Iris pigment epithelial cell (primary cell): ENCODE results near the gene KIFC1.

Source experiments
- DNase-seq: peaks from one replicate; pipeline ENCODE4 v3.0.0-alpha.2; 2011; ENCODE audit warnings: low read depth

Gene KIFC1

DNA sequence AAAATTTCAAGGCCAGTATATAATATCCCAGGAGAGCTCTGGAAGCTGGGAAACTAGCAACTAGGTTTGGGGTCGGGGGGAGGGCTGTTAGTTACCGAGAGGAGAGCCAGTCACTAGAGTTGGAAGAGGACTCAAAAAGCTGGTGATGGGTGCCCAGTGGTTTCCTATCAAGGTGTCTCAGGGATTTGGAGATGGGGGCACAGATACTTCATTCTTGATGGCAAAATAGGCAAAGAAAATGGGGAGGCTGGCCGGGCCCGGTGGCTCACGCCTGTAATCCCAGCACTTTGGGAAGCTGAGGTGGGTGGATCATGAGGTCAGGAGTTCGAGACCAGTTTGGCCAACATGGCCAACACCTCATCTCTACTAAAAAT, 20.0 kb downstream of the KIFC1 start:
- no peak for DNase-seq

DNA sequence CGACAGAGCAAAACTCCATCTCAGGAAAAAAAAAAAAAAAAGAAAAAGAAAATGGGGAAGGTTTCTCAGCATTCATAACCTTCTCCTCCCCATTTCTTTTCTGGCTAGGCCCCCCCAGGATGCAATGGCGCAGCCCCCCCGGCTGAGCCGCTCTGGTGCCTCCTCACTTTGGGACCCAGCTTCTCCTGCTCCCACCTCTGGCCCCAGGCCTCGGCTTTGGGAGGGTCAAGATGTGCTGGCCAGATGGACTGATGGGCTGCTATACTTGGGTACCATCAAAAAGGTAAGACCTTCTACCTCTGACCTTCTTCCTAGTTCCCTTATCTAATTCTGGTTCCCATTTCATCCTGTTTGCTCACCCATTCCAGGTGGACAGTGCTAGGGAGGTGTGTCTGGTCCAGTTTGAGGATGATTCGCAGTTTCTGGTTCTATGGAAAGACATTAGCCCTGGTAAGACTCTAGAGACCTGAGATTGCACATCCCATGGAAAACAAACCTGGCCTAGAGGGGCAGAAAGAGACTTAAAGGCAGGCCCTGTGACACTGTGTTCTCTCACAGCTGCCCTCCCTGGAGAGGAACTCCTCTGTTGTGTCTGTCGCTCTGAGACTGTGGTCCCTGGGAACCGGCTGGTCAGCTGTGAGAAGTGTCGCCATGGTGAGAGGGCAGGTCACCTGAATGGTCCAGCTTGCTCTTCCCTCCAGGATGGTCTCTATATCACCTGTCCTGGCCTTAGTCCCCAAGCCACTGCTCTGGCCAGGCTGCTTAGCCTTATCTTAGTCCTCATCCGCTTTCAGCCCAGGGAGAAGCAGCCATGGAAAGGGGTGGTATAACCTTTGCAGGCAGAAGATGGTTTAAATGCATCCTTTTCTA, 20.8 kb downstream of the KIFC1 start:
- DNase-seq, result no peak

DNA sequence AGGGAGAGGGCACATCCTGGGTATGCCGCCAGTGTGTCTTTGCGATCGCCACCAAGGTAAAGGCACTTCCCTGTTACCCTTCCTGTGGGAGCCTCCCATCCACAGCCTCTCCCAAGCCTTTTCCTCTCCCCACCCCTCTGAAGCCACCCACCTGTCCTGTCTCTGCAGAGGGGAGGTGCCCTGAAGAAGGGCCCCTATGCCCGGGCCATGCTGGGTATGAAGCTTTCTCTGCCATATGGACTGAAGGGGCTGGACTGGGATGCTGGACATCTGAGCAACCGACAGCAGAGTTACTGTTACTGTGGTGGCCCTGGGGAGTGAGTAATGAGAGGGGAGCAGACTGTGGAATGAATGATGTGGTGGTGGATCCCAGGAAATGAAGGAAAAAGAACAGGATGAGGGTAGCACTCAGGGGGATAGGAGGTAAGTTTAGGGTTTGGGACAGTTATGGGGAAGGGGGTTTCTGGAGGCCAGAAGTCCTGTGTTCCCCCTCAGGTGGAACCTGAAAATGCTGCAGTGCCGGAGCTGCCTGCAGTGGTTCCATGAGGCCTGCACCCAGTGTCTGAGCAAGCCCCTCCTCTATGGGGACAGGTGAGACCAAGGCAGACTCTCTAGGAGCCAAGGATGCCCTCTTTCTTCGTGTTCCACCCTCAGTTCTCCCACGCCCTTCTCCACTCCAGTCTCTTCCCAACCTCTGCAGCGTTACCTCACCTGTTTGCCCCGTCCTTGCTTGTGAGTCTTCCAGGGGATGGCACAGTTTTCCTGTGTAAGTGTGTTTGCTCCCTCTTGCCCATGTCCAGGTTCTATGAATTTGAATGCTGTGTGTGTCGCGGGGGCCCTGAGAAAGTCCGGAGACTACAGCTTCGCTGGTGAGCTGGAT, 21.9 kb downstream of the KIFC1 start:
- DNase-seq, result no peak

DNA sequence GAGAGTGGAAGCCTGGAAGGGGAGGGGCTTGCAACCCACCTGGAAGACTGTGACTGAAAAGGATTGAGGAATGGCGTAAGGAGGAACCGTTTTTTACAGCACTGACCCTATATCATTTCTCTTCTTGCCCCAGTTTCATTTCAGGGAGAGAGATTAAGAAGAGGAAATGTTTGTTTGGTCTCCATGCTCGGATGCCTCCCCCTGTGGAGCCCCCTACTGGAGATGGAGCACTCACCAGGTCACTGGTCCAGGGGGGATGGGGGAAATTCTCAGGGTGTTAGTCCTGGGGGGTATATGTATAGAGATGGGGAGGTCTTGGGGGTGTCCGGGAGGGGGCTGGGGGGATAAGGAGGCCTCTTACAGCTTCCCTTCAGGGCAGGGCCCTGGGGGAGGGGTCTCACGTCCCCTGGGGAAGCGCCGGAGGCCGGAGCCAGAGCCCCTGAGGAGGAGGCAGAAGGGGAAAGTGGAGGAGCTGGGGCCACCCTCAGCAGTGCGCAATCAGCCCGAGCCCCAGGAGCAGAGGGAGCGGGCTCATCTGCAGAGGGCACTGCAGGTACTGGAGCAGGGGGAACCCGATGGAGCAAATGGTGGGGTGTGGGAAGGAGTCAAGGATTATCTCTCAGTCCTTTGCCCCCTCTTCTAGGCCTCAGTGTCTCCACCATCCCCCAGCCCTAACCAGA, 23.1 kb downstream of the KIFC1 start:
- DNase-seq, result peak; percentile 23

DNA sequence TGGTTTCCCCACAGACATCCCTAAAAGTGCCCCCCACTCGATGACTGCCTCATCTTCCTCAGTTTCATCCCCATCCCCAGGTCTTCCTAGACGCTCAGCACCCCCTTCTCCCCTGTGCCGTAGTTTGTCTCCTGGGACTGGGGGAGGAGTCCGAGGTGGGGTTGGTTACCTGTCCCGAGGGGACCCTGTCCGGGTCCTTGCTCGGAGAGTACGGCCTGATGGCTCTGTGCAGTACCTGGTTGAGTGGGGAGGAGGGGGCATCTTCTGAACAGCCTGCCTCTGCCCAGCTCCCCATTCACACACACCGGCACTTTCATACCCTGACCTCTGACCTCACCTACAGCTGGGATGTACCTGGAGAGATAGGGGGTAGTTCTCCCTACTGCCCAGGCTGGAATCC, 24.2 kb downstream of the KIFC1 start:
- no peak for DNase-seq

DNA sequence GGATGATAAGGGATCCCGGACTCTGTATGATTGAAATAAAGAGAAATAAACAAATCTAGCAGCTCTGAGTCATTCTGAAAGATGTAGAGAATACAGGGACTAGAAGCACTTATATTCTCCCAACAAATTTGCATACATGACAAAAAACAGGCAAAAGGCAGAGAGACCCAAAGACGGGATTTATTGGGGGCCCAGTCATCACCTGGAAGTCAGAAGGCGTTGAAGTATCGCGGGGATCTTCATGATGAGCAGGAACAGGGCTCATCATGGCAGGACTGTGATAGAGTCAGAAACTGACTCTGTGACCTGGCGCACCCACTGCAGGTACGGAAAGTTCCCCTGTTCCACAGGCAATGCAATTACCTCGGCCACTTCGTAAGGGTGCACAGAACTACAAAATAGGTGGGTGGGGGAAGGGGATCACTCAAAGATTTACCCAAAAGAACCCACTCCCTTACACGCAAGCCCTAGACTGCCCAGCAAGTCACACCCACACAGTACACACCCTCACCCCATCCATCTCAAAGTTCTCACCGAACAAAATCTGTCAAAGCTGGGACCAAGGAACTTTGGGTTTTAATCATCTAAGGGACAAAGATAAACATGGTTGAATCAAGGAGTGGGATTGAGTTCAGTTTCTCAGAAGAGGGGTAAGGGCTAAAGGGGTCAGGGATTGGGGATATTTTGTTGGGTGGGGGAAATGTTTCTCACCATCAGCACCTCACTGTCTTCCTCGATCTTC, 24.9 kb downstream of the KIFC1 start:
- peak; percentile 42 for DNase-seq

DNA sequence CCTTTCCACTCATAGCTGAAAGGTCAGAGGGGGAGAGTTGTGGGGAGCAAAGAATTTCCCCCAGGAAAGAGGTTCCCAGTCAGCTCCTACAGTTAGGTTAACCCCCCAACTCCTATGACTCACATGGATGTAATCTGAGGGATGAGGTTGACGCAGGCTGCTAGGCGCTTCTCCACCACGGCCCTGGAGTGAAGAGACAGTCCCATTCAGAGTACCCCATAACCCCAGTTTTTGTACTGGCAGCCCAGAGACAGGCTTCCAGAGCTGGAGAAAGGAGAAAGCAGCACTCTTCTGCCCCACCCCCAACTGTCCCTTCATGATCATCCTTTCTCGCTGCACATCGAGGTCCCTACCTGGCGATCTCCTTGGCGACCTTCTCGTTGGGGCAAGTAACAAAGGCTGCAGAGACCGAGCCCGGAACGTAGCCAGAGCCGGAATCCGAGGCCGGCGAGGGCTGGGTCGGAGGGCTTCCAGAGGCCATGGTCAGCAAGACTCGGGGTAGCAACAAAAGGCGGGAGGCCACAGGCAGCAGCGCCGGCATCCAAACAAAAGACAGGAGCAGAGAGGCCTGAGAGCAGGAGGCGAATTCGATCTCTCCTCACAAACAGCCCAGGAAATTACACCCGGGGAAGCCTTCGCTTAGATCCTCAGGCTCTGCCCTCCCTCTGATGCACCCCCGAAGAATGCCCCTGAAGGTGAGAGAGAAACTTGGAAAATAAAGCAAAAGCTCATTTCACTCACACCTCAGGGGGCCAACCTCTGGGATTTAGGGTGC, 25.7 kb downstream of the KIFC1 start:
- peak; percentile 92 for DNase-seq

DNA sequence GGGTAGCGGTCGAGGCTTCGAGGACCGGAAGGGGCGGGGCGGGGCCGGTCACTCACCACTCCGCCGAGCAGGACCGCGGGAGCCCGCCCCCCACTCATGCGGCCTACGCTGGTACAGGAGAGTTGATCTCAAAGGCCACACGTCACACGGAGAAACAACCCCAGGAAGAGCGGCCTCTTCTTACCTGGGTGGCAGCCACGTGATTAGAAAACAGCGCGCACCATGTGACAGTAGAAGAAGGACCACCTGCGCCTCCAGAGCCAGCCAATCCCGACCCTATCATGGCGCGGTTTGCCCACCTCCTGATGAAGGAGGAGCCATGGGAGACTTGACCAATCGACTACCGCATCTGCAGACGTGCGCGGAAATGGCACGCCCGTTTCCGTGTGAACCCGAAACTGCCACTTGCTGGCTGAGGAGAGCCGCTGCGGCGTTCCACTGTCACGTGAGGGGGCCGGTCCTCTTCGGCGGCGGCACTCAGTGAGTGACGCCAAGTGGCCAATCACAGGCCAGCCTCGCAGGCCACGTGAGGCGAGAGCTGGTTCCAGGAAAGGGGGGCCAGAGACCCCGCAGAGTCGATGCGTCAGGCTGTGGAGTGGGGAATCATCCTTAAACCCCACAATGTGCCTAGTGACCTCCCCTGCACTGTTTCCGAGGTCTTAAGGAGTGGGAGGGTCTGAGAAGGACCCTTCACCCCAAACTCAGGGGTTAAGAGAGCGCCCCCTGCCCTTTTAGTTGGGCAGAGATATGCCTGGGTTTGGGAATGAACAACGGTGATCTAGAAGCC, 26.5 kb downstream of the KIFC1 start, which contains the start of gene CUTA:
CUTA (minus strand) TSS at position 205 of the 787 bp plus-strand sequence; CDS start at position 98, 107 bp downstream.
- DNase-seq, result peak; percentile 100

DNA sequence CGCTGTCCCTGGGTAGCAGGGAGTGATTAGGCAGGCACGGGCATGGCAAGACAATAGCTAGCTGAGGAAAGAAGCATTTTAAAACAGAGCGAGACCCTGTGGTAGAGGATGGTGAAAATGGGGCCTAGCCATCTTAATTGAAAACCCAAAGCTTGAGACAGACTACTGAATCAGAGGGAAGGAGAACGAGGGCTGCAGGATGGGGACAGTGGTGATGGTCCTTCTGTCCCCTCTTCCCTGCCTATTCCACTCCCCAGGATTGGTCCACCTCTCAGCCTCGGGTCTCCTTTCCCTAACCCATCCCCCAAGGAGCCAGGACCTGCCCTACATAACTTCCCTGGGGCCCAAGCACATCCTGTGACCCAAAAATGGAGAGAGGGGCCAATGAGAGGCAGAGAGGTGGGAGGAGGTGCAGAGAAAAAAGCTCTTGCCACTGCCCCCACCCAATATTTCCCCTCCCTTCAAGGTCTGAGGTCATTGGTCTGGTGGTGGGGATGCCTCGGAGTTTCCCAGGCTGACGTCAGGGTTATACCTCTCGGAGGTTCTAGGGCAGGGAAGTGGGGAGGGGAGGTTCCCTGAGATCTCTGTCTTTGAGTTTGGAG, 27.2 kb downstream of the KIFC1 start:
- peak; percentile 59 for DNase-seq

DNA sequence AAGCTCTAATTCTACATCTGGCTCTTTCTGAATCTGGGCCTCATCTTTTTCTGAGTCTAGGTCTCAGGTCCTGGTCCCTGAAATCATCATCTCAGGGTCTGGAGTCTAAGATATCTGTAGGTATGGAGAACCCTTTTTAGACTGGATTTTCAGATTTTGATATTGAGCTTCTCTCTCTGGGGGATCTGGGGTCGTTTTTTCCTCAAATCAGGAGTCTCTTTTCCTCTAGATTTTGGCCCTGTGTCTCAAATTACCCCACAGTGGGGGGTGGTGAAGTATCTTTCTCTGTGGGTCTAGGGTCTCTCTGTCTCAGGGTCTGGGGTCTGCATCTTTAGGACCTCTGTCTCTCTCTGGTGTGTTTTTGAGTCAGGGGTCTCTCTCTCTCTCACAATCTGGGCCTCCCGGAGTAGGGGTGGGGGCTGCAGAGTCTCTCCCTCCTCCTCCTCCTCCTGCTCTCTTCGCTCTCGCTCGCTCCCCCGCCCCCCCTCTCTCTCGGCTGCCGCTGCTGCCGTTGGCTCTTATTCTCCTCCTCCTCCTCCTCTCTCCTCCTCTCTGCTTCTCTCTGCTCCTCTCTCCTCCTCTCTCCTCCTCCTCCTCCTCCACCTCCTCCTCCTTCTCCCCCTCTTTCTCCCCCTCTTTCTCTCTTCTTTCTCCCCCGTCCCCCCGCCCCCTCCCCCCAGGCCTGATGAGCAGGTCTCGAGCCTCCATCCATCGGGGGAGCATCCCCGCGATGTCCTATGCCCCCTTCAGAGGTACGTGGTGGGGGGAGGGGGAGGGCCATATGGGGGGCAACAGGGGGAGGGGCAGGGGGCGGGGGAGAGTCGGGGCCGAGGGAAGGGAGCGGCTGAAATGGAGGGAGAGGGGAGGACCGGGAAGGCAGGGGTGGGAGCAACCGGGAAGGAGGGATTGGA, 28.2 kb downstream of the KIFC1 start, which contains the start of gene SYNGAP1:
SYNGAP1 (plus strand) TSS at position 486 of the 911 bp plus-strand sequence; CDS start at position 686, 200 bp downstream.
- DNase-seq, result peak; percentile 58

DNA sequence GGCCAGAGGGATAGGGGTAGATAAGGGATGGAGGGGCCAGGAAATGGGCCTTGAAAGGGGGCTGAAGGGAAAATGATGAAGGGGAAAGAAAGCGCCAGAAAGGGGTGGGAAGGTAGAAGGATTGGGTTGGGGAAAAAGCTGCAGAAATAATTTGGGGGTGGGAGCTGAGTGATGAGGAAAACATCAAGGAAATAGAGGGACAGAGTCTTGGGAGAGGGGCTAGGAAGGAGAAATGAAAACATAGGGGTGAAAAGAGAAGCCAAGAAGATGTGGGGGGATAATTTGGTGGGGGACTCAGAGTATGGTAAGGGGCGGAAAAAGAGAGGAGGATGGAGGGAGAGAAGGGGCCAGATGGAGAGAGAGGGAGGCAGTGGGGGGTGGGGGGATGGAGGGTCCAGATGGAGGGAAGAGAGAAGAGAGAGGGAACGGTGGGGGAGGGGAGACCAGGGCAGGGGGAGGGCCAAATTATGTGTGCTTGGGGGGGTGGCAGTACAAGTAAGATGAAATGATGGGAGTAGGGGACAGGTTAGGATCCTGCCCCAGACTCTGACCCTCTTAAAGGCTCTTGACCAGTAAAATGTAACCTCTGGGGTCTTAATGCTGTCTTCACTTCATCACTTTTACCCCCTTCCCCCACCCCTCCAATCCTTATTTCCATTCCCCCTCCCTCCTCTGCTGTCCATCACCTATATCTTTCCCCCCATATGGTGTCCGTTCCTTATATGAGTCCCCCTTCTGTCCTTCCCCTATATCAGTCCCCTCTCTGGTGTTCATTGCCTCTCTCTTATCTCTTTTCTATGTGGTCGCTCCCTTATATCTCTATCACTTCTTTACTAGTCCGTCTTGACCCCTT, 29.1 kb downstream of the KIFC1 start:
- no peak for DNase-seq

DNA sequence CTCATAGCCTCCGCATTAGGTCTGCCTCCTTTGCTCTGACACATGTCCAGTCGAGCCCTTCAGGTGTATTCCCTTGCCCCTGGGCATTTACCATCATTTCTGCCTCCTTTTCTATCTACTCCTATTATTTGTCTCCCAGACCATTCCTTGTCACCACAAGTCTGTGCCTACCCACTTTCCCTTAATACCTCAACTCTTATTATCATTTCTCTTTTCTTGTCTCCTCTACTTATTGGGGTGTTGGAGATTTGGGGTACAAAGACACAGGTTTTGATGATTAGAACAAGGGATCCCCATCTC, 29.7 kb downstream of the KIFC1 start:
- no peak for DNase-seq

DNA sequence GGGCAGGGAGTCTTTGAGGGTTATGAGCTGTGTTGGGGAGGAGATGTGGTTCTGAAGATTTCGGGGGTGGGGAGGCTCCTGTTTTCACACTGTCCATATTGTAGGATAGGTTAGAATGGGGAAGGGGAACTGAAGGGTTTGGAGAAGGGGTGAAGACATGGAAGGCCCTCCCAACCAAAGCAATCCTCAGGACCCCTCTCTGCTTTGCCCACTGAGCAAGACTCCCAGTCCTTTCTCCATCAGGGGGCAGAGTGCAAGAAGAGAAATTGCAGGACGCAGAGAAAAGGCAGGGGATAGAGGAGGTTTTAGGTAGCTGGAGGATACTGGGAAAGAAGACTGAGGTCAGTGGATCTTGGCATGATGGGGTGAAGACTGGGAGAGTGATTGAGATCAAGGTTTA, 32.2 kb downstream of the KIFC1 start:
- DNase-seq, result no peak

DNA sequence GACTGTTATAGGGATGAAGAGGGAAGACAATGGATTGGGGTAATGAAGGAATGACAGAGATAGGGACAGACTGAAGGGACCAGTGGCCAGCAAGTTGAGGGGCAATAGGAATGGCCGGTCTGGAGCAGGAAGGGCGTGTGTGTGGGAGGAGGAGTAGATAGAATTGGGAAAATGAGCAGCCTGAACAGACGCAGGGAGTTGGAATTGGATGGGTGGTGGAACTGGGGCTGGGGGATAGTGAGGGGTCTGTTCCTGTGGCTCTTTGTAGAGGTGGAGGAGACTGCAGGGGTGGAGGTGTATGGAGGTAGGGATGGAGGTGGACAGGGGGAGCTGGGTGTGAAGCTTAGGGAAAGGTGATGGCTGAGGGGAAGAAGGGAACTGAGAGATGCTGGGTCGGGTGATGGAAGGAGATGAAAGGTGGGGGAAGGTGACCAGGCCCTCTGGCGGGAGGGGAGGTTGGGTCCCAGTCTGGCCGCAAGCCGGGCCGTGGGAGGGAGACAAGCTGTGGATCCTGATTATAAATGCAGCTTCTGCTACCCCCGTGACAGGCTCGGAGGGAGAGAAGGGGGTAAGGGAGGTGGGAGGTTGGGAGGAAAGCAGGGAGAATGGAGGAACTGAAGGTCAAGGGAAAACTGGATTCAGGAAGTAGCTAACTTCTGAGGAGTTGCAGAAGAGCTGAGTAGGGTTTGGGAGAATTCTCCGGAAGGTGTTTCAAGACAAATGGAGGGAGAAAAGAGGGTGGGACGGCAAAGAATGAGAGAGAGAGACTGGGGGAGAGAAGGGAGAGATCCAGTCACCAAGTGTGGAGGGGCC, 33.4 kb downstream of the KIFC1 start:
- no peak for DNase-seq

DNA sequence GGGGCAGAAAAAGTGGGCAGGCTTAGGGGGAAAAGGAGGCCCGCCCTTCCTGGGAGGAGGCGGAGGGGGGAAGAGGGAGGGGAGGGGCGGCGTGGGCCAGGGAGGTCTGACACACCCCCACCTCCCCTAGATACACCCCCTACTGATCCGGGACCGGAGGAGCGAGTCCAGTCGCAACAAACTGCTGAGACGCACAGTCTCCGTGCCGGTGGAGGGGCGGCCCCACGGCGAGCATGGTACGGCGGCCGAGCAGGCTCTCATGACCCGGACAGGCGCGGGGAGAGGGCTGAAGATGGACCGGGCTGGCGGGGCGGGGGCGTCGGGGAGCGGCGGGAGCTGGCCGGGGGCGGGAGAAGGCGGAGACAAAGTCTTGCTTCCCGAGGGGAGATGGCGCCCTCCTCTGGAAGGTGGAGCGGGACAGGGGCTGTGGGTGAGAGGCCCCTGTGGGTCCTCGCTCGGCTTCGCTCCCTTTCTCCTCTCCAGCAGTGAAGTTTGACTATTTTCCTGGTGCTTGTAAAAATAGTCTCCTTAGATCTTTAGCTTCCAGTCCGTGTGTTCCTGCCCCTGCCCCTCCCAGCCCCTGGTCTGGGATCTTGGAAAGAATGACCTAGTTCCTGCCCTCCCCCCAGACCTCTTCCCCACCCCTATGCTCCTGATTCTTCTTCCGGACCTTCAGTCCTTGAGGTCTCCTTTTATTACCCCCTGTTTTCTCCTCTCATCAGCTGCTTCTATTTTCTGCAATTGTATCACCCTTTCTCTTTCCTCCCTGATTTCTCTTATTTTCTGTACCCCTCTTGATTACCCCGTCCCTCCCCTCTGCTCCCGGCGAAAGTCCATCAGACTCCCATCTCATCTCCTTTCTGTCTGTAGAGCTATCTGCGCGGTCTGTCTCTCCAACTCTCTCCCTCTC, 34.3 kb downstream of the KIFC1 start:
- DNase-seq, result peak; percentile 87
